ENCODE results near the gene RBM22. TPM values are rescaled to one million over a fixed set of nuclear protein-coding genes. Genes with fewer than 3 reads are reported as not detected.

Gene RBM22
- total and polyA plus RNA-seq, 8 donors, result 18.9 to 116 (median 27.9) TPM

GRCh38 chr5:150670948-150671310 lies 29.9 kb downstream of the RBM22 start:
- intact Hi-C loops (cut with DNase I; ENCODE audit: low total_unique reads), result no loop called here
- H3K27ac ChIP-seq, result peak overlapping the region in 1 of 5 donors; percentile 57
- no peak for DNase-seq

GRCh38 chr5:150670275-150670947 lies 30.5 kb downstream of the RBM22 start:
- Histone ChIP-seq H3K27ac (no peak overlapping the region), H3K9me3 (no peaks in the 10 kb centered on the region), H3K27me3 (peaks cover 0 to 15% (median 12%) of the 10 kb centered on the region in 3 donors), H3K4me1 (peaks cover 21 to 30% (median 24%) of the 10 kb centered on the region in 4 donors), H3K4me3 (no peak overlapping the region), H3K36me3 (no peaks in the 10 kb centered on the region)
- intact Hi-C loops (cut with DNase I; ENCODE audit: low total_unique reads), result no loop called here
- no peak for TF ChIP-seq POLR2AphosphoS5 (IDR thresholded peaks at IDR 0.05)
- TF ChIP-seq CTCF (IDR thresholded peaks at IDR 0.05), result no peak
- TF ChIP-seq EP300 (IDR thresholded peaks at IDR 0.05), result no peak
- TF ChIP-seq POLR2A (IDR thresholded peaks at IDR 0.05), result no peak
- 69 to 83% (median 73%) methylated on average over 13 to 14 of the region's 14 CpGs for WGBS, 5 donors
- no peak for DNase-seq

More at GRCh38 chr5:150670948-150671310, 29.9 kb downstream of the RBM22 start:
- TF ChIP-seq POLR2AphosphoS5 (IDR thresholded peaks at IDR 0.05), result no peak
- TF ChIP-seq CTCF (IDR thresholded peaks at IDR 0.05), result no peak
- no peak for TF ChIP-seq POLR2A (IDR thresholded peaks at IDR 0.05)
- no peak for TF ChIP-seq EP300 (IDR thresholded peaks at IDR 0.05)
- H3K4me3 ChIP-seq, result peak overlapping the region in 1 of 4 donors; percentile 58
- 43 to 55% (median 48%) methylated on average over 2 of the region's 2 CpGs for WGBS, 5 donors
- H3K9me3 ChIP-seq, result no peaks in the 10 kb centered on the region
- H3K27me3 ChIP-seq, result peaks cover 0 to 15% (median 12%) of the 10 kb centered on the region in 3 donors
- H3K4me1 ChIP-seq, result peaks cover 21 to 30% (median 24%) of the 10 kb centered on the region in 4 donors
- no peaks in the 10 kb centered on the region for H3K36me3 ChIP-seq

GRCh38 chr5:150665044-150665443 lies 35.8 kb downstream of the RBM22 start:
- 40 to 55% (median 48%) methylated on average over 10 to 12 of the region's 12 CpGs for WGBS, 5 donors
- H3K27me3 ChIP-seq, result no peaks in the 10 kb centered on the region
- no peaks in the 10 kb centered on the region for H3K9me3 ChIP-seq
- DNase-seq, result peak in 1 of 2 donors; percentile 36
- intact Hi-C loops (cut with DNase I; ENCODE audit: low total_unique reads), result no loop called here
- H3K36me3 ChIP-seq, result no peaks in the 10 kb centered on the region
- H3K27ac ChIP-seq, result no peak overlapping the region
- peaks cover 0 to 14% (median 9%) of the 10 kb centered on the region in 4 donors for H3K4me1 ChIP-seq
- no peak overlapping the region for H3K4me3 ChIP-seq
- TF ChIP-seq POLR2AphosphoS5 (IDR thresholded peaks at IDR 0.05) (no peak), CTCF (IDR thresholded peaks at IDR 0.05) (no peak), EP300 (IDR thresholded peaks at IDR 0.05) (no peak), POLR2A (IDR thresholded peaks at IDR 0.05) (no peak)

- intact Hi-C loops (cut with DNase I; ENCODE audit: low total_unique reads), result no loop called here
- TF ChIP-seq POLR2A (IDR thresholded peaks at IDR 0.05) (no peak), POLR2AphosphoS5 (IDR thresholded peaks at IDR 0.05) (no peak), EP300 (IDR thresholded peaks at IDR 0.05) (no peak), CTCF (IDR thresholded peaks at IDR 0.05) (no peak)
- WGBS, 5 donors, result 87 to 98% (median 92%) methylated on average over 3 of the region's 3 CpGs
- H3K4me1 ChIP-seq, result peaks cover 0 to 16% (median 10%) of the 10 kb centered on the region in 4 donors
- H3K27ac ChIP-seq, result no peak overlapping the region
- DNase-seq, result no peak
- H3K9me3 ChIP-seq, result no peaks in the 10 kb centered on the region
- H3K36me3 ChIP-seq, result no peaks in the 10 kb centered on the region
- H3K4me3 ChIP-seq, result no peak overlapping the region
- no peaks in the 10 kb centered on the region for H3K27me3 ChIP-seq
Measured at GRCh38 chr5:150663936-150664335, 36.9 kb downstream of the RBM22 start.
